ENCODE data around the gene RCOR2.

The RCOR2 gene

GRCh38 chr11:63922673-63923192 lies 5.8 kb upstream of the RCOR2 start:
- DNase-seq = no peak

- no peak for DNase-seq
These were observed 4.0 kb upstream of the RCOR2 start for GRCh38 chr11:63920939-63921417.

- DNase-seq = no peak
These were observed 3.4 kb upstream of the RCOR2 start for GRCh38 chr11:63920126-63920938.

- no peak for DNase-seq
These were observed 2.5 kb upstream of the RCOR2 start for GRCh38 chr11:63919267-63920125.

- DNase-seq = no peak
These were observed 1.7 kb upstream of the RCOR2 start for GRCh38 chr11:63918507-63919191.

GRCh38 chr11:63917692-63918506 lies 935 bp upstream of the RCOR2 start:
- DNase-seq = no peak

GRCh38 chr11:63915961-63916836 lies 765 bp downstream of the RCOR2 start:
- DNase-seq = no peak

- no peak for DNase-seq
These were observed 1.9 kb downstream of the RCOR2 start for GRCh38 chr11:63914896-63915691.

- DNase-seq = no peak
These were observed 2.8 kb downstream of the RCOR2 start for GRCh38 chr11:63913866-63914830.

- no peak for DNase-seq
These were observed 4.3 kb downstream of the RCOR2 start for GRCh38 chr11:63912678-63913077.

GRCh38 chr11:63911876-63912275 lies 5.1 kb downstream of the RCOR2 start:
- DNase-seq = no peak

- no peak for DNase-seq
These were observed 5.5 kb downstream of the RCOR2 start for GRCh38 chr11:63911440-63911839.

- DNase-seq = no peak
These were observed 6.3 kb downstream of the RCOR2 start for GRCh38 chr11:63910675-63911074.

- DNase-seq = no peak
These were observed 7.1 kb downstream of the RCOR2 start for GRCh38 chr11:63909591-63910506.

- DNase-seq = no peak
These were observed 8.1 kb downstream of the RCOR2 start for GRCh38 chr11:63908631-63909401.

GRCh38 chr11:63907808-63908530 lies 9.0 kb downstream of the RCOR2 start:
- no peak for DNase-seq
